D341Med (cell line): ENCODE data around the gene RECQL5.

Source experiments
- DNase-seq: peaks from one replicate; pipeline ENCODE4 v3.0.0; 2012; ENCODE audit warnings: low spot score

The RECQL5 gene

DNA sequence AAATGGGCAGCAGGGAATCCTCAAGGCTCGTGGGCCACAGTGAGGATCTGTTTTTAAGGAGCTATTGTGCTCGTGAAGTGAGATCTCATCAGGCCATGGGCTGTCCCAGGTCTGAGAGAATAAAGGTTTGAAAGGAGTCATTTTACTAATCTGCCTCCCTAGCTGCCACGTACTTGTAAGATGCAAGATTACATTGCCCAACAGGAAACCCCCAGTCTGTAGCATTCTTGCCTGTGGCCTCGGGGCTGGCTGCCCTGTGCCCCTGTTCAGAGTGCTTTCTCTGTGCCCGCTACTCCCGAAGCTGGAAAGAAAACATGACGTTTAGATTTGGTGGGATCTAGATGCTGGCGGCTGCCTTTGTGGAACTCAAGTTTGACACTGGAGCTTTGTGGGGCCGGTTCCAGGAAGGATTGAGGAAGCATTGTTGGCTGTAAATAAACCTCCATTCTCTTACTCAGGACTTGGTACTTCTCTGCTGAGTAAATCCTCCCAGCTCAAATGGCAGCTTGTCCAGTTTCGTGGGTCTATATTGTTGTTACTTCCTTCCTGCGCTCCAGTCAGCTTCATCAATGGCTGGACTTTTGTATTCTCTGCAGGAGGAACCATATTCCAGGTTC is 21.4 kb upstream of the RECQL5 start:
- DNase-seq: peak; percentile 19

DNA sequence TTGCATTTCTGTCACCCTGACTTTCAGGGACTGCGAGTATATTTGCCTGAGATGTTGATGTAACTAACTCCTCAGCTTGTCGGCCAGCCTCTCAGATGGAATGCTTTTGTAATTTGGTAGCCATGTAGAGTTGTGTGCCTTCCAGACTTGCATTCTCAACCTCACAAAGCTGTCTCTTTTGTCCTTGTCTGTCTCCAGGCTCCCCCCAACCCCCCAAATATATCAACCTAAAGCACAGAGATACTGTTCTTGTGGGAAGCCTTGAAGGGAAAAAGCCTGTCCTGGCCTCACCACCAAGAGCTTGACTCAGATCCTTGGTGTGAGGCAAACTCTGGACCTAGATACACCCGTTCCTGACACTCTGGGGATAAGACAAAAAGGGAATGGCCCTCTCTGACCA is 18.5 kb upstream of the RECQL5 start:
- DNase-seq: no peak

GRCh38 chr17:75684924-75685323 is 18.0 kb upstream of the RECQL5 start:
- no peak for DNase-seq

DNA sequence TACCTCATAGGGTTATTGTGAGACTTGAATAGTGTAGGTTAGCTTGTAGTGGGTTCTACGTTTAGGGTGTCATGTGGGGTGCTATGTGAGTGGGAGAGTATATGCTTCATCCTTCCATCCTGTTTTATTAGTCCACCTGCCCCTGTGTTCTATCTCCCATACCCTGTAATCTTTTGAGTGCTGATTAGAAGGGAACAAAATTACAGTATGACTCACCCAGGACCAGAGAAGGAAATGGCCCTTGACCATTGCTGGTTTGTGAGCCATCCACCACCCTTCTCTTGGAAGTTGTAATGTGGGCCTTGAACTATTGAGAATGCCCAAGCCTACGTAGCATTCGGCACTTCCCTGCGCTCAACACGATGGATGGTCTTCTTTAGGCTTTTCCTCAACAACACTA is 17.3 kb upstream of the RECQL5 start:
- no peak for DNase-seq

- no peak for DNase-seq
Measured at GRCh38 chr17:75683583-75683982, 16.6 kb upstream of the RECQL5 start.

DNA sequence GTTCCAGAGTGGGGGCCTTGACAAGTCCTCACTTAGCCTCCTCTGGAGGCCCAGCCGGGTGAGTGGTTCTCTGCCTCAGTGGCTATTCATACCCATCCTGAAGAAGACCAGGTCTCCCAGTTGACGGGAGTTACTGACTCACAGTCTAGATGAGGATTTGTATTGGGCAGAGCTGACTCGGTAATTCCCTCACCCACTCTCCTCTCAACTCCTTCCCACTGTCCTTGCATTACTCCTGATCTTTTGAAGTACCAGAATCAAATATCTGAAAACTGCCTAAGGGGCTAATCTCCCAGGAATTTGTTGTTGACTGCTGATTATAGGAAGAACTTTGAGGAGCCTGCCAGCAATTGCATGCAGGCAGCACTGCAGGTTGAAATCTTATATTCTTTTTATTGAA is 14.3 kb upstream of the RECQL5 start:
- no peak for DNase-seq

GRCh38 chr17:75680431-75680830 is 13.5 kb upstream of the RECQL5 start:
- DNase-seq: no peak

GRCh38 chr17:75679706-75680211 is 12.8 kb upstream of the RECQL5 start:
- DNase-seq: no peak

DNA sequence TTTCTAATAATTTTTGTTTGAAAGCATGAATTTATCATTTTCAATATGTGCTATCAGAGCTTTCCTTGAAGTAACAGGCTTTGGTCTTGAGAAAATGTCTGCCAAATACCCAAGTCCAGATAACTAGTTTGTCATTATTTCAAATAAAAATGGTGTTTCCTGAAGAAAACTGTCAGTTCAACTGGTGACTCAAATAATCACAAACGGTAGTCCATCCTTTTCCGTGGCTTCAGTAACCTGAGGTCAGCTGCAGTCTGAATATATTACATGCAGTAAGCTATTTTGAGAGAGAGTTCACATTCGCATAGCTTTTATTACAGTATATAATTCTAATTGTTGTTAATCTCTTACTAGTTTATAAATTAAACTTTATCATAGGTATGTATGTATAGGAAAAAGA is 9.5 kb upstream of the RECQL5 start:
- DNase-seq: no peak

GRCh38 chr17:75673487-75673886 is 6.5 kb upstream of the RECQL5 start:
- DNase-seq: no peak

- no peak for DNase-seq
Measured at GRCh38 chr17:75672011-75672410, 5.1 kb upstream of the RECQL5 start.

GRCh38 chr17:75670868-75671267 is 3.9 kb upstream of the RECQL5 start:
- DNase-seq: no peak

DNA sequence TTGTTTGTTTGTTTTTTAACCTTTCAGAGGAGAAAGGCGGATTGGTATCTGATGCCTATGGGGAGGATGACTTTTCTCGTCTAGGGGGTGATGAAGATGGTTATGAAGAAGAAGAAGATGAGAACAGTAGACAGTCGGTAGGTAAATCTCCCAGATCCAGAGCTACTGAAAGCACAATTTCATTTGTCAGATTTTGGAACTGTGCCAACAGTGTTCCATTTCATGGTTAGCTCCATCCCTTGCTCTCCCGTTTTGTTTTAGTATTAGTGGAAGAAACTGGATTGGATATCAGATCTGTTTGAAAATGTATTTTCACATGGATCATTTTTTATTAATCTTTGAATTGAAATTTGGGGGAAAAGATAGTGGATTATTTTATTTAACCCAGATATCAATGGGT is 1.5 kb upstream of the RECQL5 start:
- no peak for DNase-seq

GRCh38 chr17:75667825-75668224 is 871 bp upstream of the RECQL5 start:
- DNase-seq: no peak

- DNase-seq: no peak
Measured at GRCh38 chr17:75665981-75666380, 973 bp downstream of the RECQL5 start.

DNA sequence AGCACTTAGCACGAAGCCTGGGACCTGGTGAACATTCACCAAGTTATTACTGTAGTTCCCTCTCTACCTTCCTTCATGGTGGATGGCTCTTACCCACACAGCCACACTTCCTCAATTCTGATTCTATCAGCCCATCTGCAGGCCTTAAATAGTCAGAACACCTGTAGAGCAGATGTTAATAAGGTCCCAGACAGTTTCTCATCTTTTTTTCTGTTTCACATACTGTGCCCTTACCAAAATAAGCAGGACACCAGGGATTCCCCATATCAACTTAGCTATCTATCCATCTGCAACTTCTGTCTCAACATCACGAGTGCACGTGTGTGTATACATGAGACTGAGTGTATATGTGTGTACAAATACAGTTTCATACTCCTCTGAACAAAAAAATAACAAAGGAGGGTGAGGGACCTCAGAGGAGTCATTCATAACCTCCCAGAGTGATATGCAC is 2.8 kb downstream of the RECQL5 start:
- no peak for DNase-seq

GRCh38 chr17:75662511-75662910 is 4.4 kb downstream of the RECQL5 start:
- no peak for DNase-seq

- no peak for DNase-seq
Measured at GRCh38 chr17:75661531-75661930, 5.4 kb downstream of the RECQL5 start.

DNA sequence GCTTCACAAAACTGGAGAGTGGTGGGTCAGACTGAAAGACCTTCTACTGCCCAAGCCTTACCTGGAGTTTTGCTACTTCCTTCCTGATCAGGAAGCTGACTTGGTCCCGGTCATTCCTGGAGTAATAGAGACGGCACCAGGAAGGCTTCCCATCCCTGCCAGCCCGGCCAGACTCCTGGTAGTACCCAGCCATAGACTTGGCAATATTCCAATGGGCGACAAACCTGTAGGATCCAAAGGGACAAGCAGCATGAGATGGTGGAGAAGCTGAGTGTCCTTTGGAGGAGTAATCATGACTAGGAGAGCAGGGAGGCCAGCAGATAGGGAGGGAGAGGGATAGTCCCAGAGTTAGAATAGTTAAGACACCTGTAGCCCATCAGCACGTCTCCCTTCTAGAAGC is 8.7 kb downstream of the RECQL5 start:
- no peak for DNase-seq

DNA sequence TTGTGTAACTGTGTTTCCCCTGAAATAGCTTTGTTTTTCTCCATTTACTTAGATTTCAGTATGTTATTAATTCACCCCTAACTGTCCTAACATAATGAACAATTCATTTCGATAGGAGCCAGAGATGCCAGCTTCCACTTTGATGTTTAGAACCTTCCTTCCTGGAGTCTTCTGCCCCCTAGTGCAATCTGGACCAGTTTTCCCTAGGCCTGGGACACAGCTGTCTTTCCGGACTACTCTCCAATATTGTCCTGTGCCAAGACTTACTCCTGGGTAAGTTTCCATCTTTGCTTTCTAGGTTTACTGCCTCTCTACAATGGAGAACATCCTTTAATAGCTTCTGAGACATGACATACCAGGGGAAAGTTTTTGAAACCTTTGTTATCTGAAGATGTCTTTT is 12.8 kb downstream of the RECQL5 start:
- no peak for DNase-seq

- peak; percentile 90 for DNase-seq
Measured at GRCh38 chr17:75652934-75653549, 13.9 kb downstream of the RECQL5 start.

GRCh38 chr17:75652341-75652740 is 14.6 kb downstream of the RECQL5 start:
- no peak for DNase-seq

DNA sequence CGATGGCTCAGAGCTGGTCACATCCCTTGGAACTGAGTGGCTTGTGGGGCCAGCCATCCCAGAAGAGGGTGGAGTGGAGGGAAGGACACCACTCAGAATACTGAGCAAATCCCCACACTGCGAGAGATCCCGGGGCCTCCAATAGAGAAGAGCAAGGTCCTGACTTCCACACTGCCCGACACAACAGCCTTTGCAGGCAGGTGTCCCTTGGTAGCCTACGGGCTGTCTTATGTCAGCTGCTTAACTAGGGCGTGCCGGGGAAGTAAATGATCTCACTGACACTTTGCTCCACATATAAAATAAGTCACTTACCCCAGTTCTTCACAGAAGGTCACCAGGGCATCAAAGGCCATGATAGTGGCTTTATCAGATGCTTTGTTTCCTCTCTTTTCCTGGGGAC is 16.1 kb downstream of the RECQL5 start:
- no peak for DNase-seq

- no peak for DNase-seq
Measured at GRCh38 chr17:75649687-75650086, 17.3 kb downstream of the RECQL5 start.
